ENCODE data around the gene CERS1.

Gene CERS1

GRCh38 chr19:18893587-18894253, 2.2 kb downstream of the CERS1 start:
- TF ChIP-seq CTCF (conservative IDR thresholded peaks at IDR 0.05; ENCODE audit: control insufficient read depth, insufficient read depth, low read depth, low read length), result no peak
- DNase-seq (ENCODE audit: low read depth), result no peak
- no peak overlapping the region for H3K4me3 ChIP-seq (ENCODE audit: control insufficient read depth, low read depth, low read length)

- no peak for TF ChIP-seq CTCF (conservative IDR thresholded peaks at IDR 0.05; ENCODE audit: control insufficient read depth, insufficient read depth, low read depth, low read length)
- no peak overlapping the region for H3K4me3 ChIP-seq (ENCODE audit: control insufficient read depth, low read depth, low read length)
- no peak for DNase-seq (ENCODE audit: low read depth)
These were observed 5.8 kb downstream of the CERS1 start for GRCh38 chr19:18889949-18890745.

GRCh38 chr19:18886972-18887371, 9.0 kb downstream of the CERS1 start:
- DNase-seq (ENCODE audit: low read depth), result no peak
- no peak for TF ChIP-seq CTCF (conservative IDR thresholded peaks at IDR 0.05; ENCODE audit: control insufficient read depth, insufficient read depth, low read depth, low read length)
- no peak overlapping the region for H3K4me3 ChIP-seq (ENCODE audit: control insufficient read depth, low read depth, low read length)

- no peak for DNase-seq (ENCODE audit: low read depth)
- no peak for TF ChIP-seq CTCF (conservative IDR thresholded peaks at IDR 0.05; ENCODE audit: control insufficient read depth, insufficient read depth, low read depth, low read length)
- no peak overlapping the region for H3K4me3 ChIP-seq (ENCODE audit: control insufficient read depth, low read depth, low read length)
These were observed 12.2 kb downstream of the CERS1 start for GRCh38 chr19:18883526-18884304.

GRCh38 chr19:18881491-18881890, 14.5 kb downstream of the CERS1 start:
- TF ChIP-seq CTCF (conservative IDR thresholded peaks at IDR 0.05; ENCODE audit: control insufficient read depth, insufficient read depth, low read depth, low read length), result no peak
- DNase-seq (ENCODE audit: low read depth), result no peak
- H3K4me3 ChIP-seq (ENCODE audit: control insufficient read depth, low read depth, low read length), result no peak overlapping the region

- no peak for TF ChIP-seq CTCF (conservative IDR thresholded peaks at IDR 0.05; ENCODE audit: control insufficient read depth, insufficient read depth, low read depth, low read length)
- no peak overlapping the region for H3K4me3 ChIP-seq (ENCODE audit: control insufficient read depth, low read depth, low read length)
- DNase-seq (ENCODE audit: low read depth), result peak; percentile 21
These were observed 16.2 kb downstream of the CERS1 start for GRCh38 chr19:18879579-18880373.

Measured in fibroblast of mammary gland (primary cell).